Stimulated activated CD8-positive, alpha-beta memory T cell treated with anti-CD3 and anti-CD28 coated beads, Interleukin-12 subunit alpha, Interleukin-12 subunit beta, amount 100 ng/mL, for 1 hour (primary cell): ENCODE measurements around the gene PCDH17.

ENCODE experiments used
- DNase-seq: peaks from one replicate; pipeline ENCODE4 v3.0.0-alpha.2; 2020; ENCODE audit warnings: low read depth

PCDH17 gene

DNA sequence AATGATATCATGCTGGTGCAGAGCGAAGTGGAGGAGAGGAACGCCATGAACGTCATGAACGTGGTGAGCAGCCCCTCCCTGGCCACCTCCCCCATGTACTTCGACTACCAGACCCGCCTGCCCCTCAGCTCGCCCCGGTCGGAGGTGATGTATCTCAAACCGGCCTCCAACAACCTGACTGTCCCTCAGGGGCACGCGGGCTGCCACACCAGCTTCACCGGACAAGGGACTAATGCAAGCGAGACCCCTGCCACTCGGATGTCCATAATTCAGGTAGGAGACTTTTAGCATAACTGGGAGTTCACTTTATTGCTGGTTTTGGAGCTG, 3.3 kb downstream of the PCDH17 start:
- no peak for DNase-seq

DNA sequence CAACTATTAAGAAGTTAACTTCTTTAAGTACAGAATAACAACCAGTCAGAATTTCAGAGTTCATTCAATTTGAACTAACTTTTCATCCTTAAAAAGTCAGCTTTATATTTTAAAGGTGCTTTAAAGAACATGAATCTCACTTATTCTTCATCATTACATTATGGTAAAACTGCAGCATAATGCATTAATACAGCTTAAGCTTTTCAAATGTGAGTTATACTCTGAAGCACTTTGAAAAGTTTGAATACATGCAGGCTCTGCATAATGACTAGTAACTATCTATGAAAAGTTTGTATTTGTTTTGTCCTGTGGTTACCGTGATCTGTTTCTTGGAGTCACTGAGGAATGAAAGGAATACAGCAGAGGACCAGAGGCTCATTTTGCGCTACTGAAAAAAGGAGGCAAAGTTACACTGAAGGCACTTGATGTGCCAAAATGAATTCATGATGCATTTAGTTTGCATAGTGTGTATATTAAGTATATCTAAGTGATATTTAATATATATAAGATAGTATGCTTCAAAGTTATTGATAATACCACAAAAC, 4.1 kb downstream of the PCDH17 start:
- DNase-seq: no peak

DNA sequence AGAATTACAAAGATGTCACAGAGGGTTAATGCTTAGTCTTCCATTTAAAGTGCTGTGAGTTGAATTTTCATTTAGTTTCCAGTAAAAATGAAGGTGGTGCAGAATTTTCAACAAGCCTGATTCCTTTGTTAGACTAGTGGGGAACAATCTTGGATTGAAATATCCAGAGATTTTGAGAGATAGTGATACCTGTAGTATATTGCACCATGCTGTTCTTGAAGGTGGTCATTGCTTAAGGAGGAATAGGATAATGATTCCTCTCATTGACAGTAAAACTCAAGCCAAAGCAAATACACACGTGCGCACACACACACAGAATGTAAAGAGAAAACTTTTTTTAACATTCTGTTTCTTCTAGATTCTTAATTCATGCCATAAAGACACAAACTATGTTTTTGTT, 5.3 kb downstream of the PCDH17 start:
- DNase-seq: no peak

DNA sequence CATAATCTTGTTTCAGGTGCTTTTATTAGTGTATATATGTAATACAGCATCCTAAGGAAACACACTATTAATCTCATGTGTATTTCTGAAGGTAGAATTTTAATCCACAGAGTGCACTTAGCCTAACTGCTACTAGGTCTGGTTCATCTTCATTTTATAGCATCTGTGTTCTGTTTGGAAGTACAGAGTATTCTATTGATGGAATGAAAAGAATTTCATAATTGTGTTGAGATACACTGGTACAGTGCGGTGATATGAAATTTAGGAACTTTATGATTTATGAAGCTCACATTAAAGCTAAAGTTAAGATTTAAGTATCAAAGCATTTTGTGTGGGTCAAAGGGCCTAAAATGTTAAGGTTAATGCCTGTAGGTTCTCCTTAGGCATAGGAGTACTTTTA, 6.0 kb downstream of the PCDH17 start:
- no peak for DNase-seq

DNA sequence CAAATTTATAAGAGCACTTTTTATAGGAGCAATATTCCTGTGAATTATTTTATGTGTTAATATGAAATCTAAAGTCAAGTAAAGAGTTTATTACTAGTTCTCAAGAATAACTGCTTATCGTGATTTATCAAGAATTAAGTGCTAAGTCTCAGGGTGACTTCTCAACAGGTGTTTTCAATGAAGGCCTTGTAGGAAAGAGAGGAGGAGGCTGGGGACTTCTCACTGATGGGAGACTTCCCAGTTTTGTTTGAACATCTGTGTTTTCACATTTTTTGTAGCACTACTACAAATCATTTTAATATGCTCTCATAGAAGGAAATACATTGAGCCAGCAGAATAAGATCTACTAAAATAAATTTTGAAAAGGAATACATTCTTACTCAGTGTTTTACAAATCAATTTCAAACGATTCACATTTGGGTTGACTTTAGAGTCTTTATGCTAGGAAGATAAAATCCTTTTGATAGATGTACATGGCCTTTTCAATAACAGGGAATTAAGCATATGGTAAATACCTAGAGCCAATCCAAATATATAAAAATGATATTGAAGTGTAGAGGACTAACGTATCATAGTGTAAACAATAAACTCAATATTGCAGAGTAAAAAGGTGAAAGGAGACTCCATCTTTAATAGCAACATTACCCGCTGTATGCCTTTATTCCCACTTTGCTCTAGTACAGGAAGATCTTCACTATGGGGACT, 6.8 kb downstream of the PCDH17 start:
- DNase-seq: no peak

DNA sequence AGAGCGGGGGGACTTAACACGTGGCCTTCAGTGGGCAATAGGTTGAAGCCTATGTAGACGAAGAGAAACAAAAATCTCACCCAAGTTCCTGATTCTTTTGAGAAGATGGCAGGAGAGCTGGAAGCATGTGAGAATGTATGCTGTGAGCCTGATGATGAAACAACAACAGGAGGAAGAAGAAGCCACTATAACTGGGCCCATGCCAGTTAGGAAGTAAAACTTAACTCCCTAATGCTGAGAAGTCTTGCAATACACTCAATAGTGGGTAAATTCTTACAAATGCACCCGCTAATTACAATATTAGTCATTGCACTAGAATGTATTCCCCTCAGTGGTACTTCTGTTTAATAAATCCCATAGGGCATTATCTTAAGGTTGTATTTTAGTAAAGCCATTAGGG, 9.1 kb downstream of the PCDH17 start:
- no peak for DNase-seq

DNA sequence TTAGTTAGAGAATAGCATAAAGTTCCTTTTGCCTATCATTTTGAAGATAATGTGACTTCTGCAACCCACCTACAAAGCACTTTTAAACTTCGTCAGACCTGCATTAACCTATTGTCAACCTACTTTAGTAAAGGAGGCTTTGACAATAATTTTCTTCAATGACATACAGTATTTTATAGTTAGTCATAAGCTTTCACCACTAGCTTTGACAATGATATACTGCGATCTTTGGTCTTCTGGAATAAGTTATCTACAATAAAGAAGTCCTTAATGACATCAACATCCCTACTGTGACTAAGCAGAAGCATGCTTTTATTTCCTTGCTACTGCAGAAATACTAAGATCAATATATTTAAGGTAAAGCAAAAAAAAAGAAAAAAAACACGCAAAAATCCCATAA, 9.5 kb downstream of the PCDH17 start:
- DNase-seq: no peak

DNA sequence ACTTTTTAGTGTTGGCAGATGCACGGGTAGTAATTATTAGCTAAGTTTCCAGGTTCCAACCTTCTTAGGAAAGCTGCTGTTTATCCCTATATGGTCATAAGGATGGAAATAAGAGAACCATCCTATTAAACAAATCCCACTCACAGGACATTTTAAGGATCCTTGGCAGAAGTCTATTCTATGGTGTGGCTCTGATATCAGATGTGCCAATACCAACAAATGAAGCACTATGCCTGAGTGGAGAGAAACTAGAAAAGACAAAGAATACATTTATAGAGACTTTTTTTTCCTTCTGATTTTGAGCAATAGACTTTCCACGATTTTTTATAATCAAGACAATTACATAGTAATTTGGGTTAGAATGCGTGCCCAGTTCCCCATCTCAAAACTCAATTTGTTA, 12.6 kb downstream of the PCDH17 start:
- DNase-seq: no peak

DNA sequence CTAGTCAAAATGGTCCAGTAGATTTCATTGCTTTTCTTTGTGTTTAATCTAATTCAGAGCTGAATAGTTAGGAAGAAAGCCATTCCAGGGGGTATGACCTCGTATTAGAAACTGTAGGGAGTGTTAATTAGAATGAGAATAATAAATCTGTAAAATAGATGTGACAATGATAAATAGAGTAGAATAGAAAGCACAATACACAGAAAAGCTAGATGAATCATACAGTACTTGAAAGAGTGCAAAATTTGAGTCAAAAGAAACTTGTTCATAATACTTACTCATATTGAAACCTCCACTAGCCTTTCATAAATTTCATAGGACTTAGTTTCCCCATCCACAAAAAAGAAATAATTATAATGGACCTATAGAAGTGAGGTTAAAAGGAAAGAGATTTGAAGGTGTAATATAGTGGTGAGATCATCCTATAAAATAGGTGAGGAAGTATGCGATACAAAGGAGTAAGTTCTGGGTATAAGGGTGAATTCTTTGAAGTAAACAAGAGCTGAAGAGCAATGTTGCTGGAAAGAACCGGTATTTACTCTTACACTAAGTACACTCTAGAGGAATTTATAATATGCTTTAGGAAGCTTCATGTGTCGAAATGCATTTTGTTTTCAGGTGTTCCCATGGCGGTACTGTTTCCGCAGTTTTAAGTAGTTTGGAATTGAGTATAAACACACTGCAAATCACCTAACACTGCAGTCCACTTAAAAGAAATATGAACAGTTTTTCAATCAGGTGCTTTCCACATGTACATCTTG, 21.9 kb downstream of the PCDH17 start:
- DNase-seq: no peak

DNA sequence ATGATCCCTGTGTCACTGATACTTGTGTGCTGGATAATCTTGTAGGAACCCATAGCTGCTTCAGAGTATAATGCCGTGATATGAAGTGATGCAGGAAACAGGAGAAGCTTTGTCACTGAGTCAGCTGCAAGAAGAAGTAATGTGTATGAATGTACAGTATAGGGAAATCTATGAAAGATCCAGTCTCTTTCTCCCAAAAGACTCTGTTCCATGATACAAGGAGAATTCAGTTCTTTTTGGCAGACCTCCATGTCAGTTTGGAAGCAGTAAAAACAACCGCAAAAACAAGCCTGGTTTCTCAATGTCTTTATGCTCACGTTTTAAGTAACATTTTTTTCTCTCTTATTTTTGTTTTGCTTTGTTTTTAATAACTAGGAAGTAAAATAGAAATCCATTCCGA, 33.9 kb downstream of the PCDH17 start:
- DNase-seq: no peak

DNA sequence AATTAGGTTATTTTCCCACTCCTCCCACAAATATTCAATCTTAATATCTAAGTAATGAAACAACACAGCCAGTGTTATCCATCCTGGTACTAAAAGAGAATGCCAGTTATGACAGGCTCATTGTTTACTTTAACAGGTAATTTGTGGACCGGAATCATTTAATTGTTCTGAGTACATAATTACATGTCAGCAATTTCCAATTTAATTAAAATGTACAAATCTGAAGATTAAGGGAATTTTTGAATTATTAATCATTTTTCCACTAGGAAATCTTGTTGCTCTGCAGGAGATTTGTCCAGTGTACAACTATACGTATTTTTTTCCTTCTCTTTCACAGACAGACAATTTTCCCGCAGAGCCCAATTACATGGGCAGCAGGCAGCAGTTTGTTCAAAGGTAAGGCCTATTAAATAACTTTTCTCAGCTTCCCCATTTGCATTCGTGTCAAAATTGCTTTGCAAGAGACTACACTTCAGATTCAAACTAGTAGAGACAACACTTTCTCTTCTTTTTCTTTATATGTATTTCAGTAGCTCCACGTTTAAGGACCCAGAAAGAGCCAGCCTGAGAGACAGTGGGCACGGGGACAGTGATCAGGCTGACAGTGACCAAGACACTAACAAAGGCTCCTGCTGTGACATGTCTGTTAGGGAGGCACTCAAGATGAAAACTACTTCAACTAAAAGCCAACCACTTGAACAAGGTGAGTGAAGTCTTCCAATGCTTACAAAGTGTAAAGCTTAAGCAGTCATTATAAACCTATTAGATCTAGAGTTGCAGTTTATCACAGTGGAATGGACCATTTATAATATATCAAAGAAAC, 34.8 kb downstream of the PCDH17 start:
- no peak for DNase-seq

DNA sequence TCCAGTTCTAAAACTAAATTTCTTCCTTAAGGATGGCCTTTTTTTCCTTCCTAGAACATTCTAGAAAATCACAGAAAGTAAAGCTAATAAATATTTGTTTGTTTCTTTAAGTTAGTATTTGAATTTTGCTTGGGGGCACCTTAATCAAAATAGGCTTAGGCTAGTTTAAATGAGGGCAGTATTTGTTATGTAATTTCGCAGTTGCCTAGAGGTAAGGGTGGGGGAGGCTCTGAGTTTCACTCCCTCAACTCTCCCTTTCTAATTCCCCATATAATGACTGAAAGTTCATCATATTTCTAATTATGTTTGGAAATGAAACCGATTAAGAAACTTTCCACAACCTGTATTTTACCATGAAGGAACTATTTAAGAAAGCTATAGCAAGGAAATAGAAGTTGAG, 40.6 kb downstream of the PCDH17 start:
- no peak for DNase-seq

DNA sequence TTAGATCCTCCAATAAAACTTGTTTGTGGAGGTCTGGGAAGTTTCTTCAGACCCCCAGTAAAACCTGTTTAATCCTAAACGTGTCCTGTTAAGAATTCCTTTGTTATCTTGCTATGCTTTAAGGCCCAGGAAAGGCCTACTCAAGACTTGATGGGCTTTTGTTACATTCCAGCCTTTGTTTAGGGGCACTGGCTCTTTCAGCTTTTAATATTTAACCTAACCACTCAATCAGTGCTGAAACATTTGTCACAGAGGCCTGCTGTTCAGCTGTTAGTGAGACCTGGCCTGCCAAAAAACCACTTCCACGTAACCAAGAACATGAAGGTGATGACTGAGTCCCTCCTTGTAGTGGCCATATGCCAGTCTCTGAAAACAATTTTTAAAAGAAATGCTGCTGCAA, 41.7 kb downstream of the PCDH17 start:
- no peak for DNase-seq

DNA sequence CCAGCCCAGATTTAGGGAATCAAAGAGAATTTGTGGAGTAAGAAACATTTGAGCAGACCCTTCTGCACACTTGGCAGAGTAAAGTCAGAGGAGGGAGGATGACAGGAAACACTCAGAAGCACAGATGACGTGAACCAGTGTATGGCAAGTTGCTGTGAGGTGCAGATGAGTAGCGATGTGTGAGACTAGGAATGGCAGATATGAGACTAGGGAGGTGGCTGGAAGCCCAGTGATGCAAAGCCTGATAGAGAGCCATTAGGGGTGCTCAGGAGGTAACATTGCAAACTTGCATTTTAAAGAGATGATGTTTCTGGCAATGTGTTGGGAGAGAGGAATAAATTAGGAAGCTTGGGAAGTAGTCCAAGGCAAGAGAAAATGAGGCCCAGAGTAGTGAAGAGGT, 44.0 kb downstream of the PCDH17 start:
- no peak for DNase-seq

DNA sequence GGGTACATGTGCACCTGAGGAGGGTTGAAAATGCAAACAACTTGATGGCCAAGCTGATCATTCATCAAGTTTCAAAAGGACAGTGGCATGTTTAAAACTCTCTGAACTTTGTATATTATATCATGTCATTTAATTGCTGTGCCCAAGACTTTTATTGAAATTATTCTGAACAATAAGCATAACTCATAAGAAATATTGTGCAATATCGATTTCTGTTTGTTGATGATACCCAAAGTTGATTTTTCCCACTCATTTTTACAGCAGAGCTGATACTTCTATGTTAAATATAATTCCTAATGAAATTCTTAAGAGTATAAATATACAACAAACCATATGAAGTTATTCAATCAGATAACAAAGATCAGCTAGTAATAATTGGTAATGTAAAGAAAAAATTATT, 49.1 kb downstream of the PCDH17 start:
- DNase-seq: no peak

DNA sequence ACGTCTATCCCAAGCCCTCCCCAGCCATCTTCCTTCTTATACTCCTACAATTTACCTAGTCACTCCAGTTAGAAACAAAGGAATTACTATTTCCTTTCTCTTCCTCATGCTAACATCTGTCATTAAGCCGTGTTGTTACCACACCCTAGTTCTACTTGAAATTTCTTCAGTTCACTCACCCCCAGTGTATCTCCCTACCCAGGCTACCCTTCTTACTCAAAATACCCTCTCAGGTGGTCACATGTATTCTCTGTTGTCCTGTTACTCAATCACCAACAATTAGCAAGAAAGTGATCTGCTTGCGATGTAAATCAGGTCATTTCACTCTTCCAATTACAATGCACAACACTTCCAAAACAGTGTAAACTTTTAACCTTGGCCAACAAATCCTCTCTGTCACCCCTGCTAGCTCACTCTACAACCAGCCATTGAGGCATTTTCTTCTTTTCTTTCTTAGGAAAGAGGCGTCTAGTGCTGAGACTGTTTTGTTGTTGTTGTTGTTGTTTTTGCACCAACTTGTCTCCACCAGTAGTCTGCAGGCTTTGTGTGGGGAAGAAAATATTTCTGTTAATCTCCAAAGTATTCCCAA, 50.7 kb downstream of the PCDH17 start:
- no peak for DNase-seq

DNA sequence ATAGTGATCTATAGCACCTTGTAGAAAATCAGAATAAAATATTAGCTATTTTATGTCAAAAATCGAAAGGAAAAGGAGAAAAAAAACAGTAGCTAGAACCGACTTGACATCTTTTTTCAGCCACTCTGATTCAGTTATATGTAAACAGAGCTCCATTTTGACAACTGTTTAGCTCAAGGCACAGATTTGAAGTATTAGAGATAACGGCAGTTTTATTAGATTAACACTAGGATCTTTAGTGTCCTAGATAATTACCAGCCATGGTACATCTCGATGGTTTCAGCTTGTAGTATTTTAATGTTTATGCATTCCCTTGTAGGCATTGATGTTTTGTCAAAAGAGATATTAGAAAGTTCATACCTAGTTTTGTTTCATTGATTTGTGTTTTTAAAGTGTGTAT, 67.3 kb downstream of the PCDH17 start:
- no peak for DNase-seq

DNA sequence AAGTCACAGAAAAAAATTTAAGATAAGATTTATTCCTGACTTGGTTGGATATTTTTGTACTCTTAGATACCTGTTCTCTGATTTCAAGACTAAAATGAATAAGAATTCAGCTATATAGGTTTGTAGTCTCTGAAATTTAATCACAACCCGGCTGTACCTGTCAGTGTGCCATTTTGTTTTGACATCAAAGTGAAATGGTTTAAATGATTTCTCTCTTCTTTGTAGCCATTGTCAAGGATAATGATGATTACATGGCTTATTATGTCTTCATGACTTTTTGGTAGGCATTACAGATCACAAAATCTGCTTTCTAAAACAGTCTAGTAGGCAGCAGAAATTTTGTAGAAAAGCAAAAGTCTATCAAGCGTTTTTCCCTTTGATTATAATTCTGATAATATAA, 72.5 kb downstream of the PCDH17 start:
- no peak for DNase-seq

DNA sequence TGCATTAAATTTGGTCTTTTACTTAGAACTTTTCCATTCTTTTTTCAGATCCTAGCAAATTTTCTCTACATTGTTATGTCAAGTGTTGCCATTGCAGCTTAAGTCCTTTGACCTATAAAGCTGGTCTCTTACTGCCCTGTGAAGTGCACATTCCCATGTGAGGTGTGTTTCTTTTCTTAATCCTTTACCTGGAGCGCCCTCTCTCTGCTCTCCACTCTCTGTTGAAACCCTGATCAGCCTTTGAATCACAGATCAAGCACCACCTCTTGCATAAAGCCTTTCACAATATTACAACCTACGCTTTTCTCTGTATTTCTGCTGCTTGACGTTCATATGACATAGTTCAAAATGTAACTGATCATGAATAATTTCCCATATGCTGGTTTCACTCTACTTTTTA, 84.8 kb downstream of the PCDH17 start:
- DNase-seq: no peak

DNA sequence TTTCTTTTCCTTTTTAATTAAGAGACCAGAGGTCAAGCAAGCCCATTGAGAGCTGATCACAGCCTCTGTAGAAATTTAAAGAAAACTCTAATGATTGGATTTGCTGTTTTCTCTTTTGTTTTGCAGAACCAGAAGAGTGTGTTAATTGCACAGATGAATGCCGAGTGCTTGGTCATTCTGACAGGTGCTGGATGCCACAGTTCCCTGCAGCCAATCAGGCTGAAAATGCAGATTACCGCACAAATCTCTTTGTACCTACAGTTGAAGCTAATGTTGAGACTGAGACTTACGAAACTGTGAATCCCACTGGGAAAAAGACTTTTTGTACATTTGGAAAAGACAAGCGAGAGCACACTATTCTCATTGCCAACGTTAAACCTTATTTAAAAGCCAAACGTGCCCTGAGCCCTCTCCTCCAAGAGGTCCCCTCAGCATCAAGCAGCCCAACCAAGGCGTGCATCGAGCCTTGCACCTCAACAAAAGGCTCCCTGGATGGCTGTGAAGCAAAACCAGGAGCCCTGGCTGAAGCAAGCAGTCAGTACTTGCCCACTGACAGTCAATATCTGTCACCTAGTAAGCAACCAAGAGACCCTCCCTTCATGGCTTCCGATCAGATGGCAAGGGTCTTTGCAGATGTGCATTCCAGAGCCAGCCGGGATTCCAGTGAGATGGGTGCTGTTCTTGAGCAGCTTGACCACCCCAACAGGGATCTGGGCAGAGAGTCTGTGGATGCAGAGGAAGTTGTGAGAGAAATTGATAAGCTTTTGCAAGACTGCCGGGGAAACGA, 93.1 kb downstream of the PCDH17 start:
- no peak for DNase-seq

DNA sequence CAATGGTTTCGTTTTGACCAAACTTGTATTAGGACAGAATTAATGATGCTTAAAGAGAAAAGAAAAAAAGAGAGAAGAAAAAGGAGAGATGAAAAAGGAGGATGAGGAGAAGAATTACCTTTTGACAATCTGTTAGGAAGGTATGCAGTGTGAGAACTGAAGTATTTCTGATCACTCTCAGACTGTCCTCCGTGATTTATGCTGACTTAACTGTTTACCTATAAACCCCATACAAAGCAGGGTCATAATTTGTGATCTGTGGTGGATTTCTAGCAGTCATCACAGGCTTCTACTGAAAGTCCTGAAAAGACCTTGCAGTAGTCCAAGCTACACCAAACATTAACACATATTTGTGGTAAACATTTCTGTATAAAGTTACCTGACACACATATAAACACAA, 93.9 kb downstream of the PCDH17 start:
- DNase-seq: no peak

DNA sequence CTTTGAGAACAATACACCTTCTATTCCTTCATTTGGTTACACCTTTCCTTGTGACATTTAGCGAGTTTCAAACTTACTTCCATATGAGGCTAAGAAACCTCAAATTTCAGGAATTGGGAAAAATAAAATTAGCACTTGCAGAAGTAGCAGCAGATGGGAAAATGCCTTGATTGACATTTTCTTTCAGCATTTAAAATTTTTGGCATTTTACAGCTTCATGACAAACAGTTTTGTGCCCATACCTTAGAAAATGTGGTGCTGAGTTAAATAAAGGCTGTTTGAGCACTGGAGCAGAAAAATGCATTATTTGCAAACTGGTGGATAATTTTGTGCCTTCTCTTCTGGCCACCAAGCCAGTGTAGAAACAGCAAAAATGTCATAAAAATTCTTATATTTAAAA, 95.4 kb downstream of the PCDH17 start:
- no peak for DNase-seq
